GM21723 (cell line): ENCODE results near the gene RAB11A.
A peak's percentile ranks its signal among the peaks of the same experiment; 100 is the strongest.

Source experiments
- ATAC-seq: cut with Tn5 transposase; IDR thresholded peaks from one replicate; pipeline ENCODE4 v1.9.1; 2021; ENCODE audit warnings: mild to moderate bottlenecking, moderate library complexity; ENCODE audit not compliant: unreplicated experiment

RAB11A gene

DNA sequence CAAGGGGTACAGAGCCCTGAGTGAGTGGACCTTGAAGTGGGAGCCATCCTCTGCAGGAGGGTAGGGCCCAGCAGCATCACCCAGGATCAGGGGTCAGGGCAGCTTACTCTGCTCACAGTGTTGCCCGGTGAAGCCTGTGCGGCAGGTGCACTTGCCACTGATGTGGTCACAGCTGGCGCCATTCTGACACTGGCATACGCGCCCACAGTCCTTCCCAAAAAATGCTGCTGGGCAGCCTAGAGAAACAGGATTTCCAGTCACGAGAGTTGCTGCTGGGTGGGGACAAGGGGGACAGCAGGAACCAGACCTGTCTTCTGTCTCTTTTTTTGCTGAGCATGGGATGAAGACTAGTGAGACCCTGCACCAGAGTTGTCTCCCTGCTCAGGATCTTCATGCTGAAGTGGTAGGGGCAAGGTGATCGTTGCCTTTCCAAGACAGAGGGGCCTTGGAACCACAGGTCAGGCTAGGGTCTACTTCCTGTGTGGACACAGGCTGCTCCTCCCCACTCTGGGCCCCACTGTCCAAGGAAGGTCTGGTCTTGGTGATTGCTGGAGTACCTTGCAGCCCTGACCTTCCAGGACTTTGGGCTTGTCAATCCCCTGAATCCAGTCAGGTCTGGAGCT lies 46.9 kb downstream of the RAB11A start:
- ATAC-seq, result no peak

- peak; percentile 62 for ATAC-seq
These were observed 47.5 kb downstream of the RAB11A start for GRCh38 chr15:65916664-65917406.

- no peak for ATAC-seq
These were observed 48.1 kb downstream of the RAB11A start for GRCh38 chr15:65917407-65917756.

DNA sequence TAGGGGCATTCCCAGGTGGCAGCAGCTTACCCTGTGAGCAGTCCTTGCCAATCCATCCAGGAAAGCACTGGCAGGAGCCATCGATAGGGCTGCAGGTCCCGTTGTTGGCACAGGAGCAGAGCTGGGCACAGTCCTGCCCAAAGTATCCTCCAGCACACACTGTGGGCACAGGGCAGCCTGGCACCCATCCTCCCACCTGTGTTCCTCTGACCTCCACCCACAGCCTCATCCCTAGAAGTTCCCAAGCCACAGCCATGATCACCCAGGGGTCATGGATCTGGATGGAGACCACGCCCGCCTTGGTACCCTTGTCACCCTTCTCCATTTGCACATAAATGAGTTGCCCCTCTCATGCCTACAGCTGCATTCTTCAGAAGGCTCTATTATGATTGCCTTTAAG lies 48.6 kb downstream of the RAB11A start:
- no peak for ATAC-seq

- ATAC-seq, result no peak
These were observed 49.1 kb downstream of the RAB11A start for GRCh38 chr15:65918357-65918920.

DNA sequence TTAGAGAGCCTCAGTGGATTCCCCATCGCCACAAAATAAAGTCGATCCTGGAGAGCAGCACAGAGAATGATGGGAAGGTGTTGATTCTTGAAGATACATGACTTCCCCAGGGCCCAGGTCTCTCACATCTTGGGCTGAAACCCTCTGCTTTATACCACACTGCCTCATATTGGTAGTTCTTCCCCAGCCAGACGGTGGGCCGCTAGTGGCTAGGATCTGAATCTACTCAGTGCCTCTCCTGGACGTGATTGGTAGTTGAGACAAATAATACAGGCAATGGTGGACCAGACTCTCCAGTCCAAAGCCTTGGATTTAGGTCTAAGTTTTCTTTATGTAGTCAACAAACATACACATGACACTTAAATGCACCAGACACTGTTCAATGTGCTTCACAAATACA lies 49.7 kb downstream of the RAB11A start:
- ATAC-seq, result no peak

GRCh38 chr15:65919353-65919752 lies 50.1 kb downstream of the RAB11A start:
- no peak for ATAC-seq

DNA sequence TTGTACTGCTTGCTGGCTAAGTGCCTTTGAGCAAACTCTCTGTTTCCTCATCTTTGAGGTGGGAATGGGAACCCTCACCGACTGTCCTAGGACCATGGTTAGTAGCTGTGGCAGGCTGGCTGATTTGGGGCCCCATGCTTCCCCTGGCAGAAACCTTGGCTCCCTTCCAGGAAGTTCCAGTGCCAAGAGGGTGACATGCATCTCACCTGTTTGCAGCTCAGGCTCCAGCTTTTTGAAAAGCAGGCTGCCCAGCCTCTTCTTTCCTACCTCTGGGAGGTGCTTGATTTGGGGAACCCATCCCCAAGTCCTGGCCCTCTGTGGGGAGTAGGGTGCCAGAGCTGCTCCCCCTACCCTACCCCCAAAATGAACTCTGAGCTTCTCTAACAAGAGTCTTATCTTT lies 50.8 kb downstream of the RAB11A start:
- ATAC-seq, result no peak

DNA sequence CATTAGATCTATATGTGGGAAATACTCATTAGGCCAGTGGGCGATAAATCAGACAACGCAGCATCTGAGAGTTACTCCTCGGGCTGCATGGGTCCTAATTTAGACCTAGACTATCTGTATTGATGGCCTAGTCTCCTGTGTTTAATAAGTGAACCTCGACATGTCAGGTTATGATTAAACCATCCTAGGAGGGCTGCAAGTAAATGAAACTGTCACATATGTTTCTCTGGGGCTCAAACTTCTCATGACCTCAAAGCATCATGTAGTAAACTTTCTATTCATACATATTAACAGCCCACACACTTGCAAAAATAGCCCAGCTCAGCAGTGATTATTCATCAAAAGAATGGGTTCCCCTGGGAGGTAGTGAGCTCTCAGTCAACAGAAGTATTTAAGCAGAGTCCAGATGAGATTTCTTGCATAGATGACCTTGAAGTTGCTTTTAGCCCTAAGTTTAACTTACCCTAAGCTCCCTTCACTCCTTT lies 51.6 kb downstream of the RAB11A start:
- ATAC-seq, result peak; percentile 28

DNA sequence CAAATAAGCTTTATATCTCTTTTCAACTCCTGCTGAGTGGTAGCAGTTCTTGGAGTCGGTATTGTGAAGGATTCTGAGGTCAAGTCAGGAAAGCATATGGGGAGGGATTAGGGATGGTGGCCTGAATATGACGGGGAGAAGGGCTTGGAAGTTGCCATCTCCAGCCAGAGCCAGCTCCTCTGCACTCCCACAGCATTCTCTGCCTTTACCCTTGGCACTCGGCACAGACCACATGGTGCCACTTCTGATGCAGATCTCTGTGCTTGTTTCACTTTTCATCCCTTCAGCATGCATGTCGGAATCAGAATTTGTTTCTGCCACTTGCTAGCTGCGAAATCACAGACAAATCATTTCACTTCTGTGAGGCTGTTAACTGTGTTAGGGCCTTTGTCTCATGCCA lies 52.5 kb downstream of the RAB11A start:
- no peak for ATAC-seq

DNA sequence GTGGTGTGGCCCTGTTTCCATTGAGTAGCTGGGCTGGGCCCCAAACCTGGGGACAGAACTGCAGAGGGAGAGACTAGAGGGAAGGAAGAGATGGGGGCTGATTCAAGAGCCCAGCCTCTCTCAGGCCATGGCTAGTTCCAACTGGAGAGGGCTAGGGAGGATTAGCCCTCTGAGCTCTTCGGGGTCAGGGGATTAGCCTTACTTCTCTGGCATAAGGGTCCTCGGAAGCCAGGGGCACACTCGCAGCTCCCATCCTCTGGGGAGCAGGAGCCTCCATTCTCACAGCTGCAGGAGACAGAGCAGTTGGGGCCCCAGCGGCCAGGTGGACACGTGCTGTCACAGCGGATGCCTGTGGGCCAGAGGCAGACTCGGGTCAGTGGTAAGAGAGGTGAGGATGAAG lies 53.3 kb downstream of the RAB11A start:
- no peak for ATAC-seq

DNA sequence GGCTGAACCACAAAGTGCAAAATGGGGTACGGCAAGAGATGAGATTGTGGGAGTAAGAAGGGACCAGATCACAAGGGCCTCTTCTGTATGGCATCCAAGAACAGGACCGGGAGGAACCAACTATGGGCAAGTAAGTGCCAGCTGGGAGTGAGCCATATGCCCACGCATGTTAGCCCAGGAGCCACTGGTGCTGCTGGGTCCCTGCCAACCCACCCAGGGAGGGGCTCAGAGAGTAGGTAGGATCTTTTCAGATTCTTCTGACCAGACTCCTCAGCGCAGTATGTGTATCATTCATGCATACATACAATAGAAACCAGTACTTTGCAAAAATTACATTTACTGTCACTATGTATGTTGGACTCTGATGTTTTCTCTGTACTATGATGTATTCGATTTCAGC lies 54.0 kb downstream of the RAB11A start:
- ATAC-seq, result no peak

DNA sequence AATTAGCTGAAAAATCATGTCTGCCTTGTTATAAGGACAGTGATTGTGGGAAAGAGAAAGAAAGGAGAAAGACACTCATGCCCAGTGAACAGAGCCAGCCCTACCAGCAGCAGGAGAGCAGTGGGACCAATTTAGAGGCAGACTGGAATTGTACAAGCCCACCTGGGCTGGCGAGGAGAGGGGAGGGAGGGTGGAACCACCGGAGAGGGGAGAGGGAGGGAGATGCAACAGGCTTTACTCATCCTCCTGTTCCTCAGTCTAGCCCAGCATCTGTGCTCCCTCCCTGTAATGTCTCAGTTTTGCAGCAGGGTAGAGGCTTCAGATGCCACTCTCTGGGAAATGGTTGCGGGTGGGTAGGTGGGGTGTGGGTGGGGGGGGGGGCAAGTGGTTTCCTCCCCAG lies 54.7 kb downstream of the RAB11A start:
- no peak for ATAC-seq

- no peak for ATAC-seq
These were observed 56.0 kb downstream of the RAB11A start for GRCh38 chr15:65925338-65925737.

- ATAC-seq, result no peak
These were observed 57.2 kb downstream of the RAB11A start for GRCh38 chr15:65926459-65926858.

- ATAC-seq, result no peak
These were observed 57.6 kb downstream of the RAB11A start for GRCh38 chr15:65926899-65927298.

DNA sequence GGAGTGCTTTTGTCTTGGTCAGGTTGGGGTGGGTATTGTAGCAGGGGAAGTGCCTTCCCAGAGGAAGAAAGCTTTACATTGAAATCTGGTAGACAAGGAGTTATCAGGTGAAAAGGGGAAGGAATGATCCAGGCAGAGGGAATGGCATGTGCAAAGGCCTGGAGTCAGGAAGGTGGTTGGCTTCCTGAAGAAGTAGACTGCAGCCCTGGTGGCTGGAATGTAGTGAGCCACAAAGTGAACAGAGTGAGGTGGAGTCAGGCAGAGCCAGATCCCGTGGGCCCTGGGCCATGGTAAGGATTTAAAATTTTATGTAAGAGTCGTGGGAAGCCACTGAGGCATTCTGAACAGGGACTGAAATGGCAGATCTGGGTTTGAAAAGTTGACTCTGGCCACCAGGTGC lies 58.3 kb downstream of the RAB11A start:
- ATAC-seq, result no peak

GRCh38 chr15:65929573-65929972 lies 60.3 kb downstream of the RAB11A start:
- no peak for ATAC-seq

- ATAC-seq, result no peak
These were observed 60.8 kb downstream of the RAB11A start for GRCh38 chr15:65930134-65930533.

- ATAC-seq, result no peak
These were observed 61.9 kb downstream of the RAB11A start for GRCh38 chr15:65931221-65931620.

GRCh38 chr15:65935391-65935790 lies 66.1 kb downstream of the RAB11A start:
- ATAC-seq, result no peak

- no peak for ATAC-seq
These were observed 67.0 kb downstream of the RAB11A start for GRCh38 chr15:65936282-65936681.
